Fibroblast of lung (primary cell): ENCODE data around the gene GRIN2A. TPM values are rescaled to one million over a fixed set of nuclear protein-coding genes. Genes with fewer than 3 reads are reported as not detected.

Source experiments
- DNase-seq, 2 donors: peaks; one replicate each; pipeline versions ENCODE4 v3.0.0 to v3.0.0-alpha.2; 2010; ENCODE audit warnings: low read depth in 2 of 2
- H2AFZ ChIP-seq: 2 replicates; pipeline ENCODE4 v1.5.1; 2012; ENCODE audit warnings: low read length, control low read depth, inconsistent platforms
- H3K27ac ChIP-seq: 2 replicates; pipeline ENCODE4 v1.5.1; 2011; ENCODE audit warnings: low read length, control low read depth; ENCODE audit not compliant: insufficient read depth
- H3K27me3 ChIP-seq: 2 replicates; pipeline ENCODE4 v1.5.1; 2011; ENCODE audit warnings: mild to moderate bottlenecking, low read length; ENCODE audit not compliant: control insufficient read depth, insufficient read depth
- H3K36me3 ChIP-seq: 2 replicates; pipeline ENCODE4 v1.5.1; 2011; ENCODE audit warnings: low read length; ENCODE audit not compliant: control insufficient read depth, insufficient read depth
- H3K4me1 ChIP-seq: 2 replicates; pipeline ENCODE4 v1.5.1; 2011; ENCODE audit warnings: low read length; ENCODE audit not compliant: control insufficient read depth, insufficient read depth; ENCODE audit errors: extremely low read depth
- H3K4me2 ChIP-seq: 2 replicates; pipeline ENCODE4 v1.5.1; 2011; ENCODE audit warnings: low read length, control low read depth; ENCODE audit not compliant: insufficient read depth; ENCODE audit errors: extremely low read depth
- H3K4me3 ChIP-seq, 4 experiments: fragments of 200-600 bp in 1 of 4; sonication (generic) in 1 of 4; replicated peaks in 1 of 4; 2 replicates each; pipeline ENCODE4 v1.5.1; 2011 to 2016; ENCODE audit warnings: low read length in 4 of 4, low read depth in 3 of 4, mild to moderate bottlenecking in 3 of 4, control low read depth in 2 of 4, inconsistent platforms in 1 of 4, mixed read lengths in 1 of 4; ENCODE audit not compliant: insufficient read depth in 1 of 4; ENCODE audit errors: control extremely low read depth in 1 of 4
- H3K79me2 ChIP-seq: 2 replicates; pipeline ENCODE4 v1.5.1; 2012; ENCODE audit warnings: mild to moderate bottlenecking, low read length, inconsistent platforms; ENCODE audit not compliant: control insufficient read depth, insufficient read depth
- H3K9ac ChIP-seq: 2 replicates; pipeline ENCODE4 v1.5.1; 2011; ENCODE audit warnings: mild to moderate bottlenecking, low read length, control low read depth; ENCODE audit not compliant: insufficient read depth
- H3K9me3 ChIP-seq: 2 replicates; pipeline ENCODE4 v1.5.1; 2012; ENCODE audit warnings: low read depth, low read length; ENCODE audit not compliant: control insufficient read depth, insufficient read depth
- H4K20me1 ChIP-seq: 2 replicates; pipeline ENCODE4 v1.5.1; 2011; ENCODE audit warnings: low read length; ENCODE audit not compliant: control insufficient read depth, insufficient read depth; ENCODE audit errors: extremely low read depth
- EZH2 ChIP-seq: IDR thresholded peaks from 2 replicates; pipeline ENCODE4 v1.5.1; 2012; ENCODE audit warnings: low read length, control low read depth, mild to moderate bottlenecking; ENCODE audit errors: missing control alignments
- polyA plus RNA-seq, 2 donors: library from polyadenylated mRNA; depleted of rRNA in 1 of 2; stranded (reverse) in 1 of 2; unstranded in 1 of 2; fragments of >200 nt; gene quantifications; 2 replicates each; pipeline ENCODE4 v1.2.1, GENCODE V29; 2011 to 2012; ENCODE audit warnings: missing spikeins in 1 of 2
- total RNA-seq: library from RNA; depleted of rRNA; stranded (reverse); fragments of >200 nt; gene quantifications from 2 replicates; pipeline ENCODE4 v1.2.1, GENCODE V29; 2014
- TF ChIP-seq, protein P1 (sequence below), 2 donors: IDR thresholded peaks in 1 of 2; conservative IDR thresholded peaks in 1 of 2; 1 replicate in 1 of 2; 2 replicates in 1 of 2; pipeline ENCODE4 v1.5.1; 2011 to 2012; ENCODE audit warnings: low read length in 2 of 2, control low read depth in 1 of 2, inconsistent platforms in 1 of 2, low read depth in 1 of 2, mild to moderate bottlenecking in 1 of 2

GRIN2A gene
- total and polyA plus RNA-seq, 2 donors (not counting 1 experiment from before 2014, with no cell fraction given), result 0.15 to 0.33 TPM

- peak in 1 of 2 donors; percentile 58 for DNase-seq
- Histone ChIP-seq H3K4me3 (no peak overlapping the region), H3K4me1 (no peaks in the 10 kb centered on the region), H3K79me2 (no peaks in the 10 kb centered on the region), H3K9me3 (no peaks in the 10 kb centered on the region), H2AFZ (no peak overlapping the region), H4K20me1 (no peaks in the 10 kb centered on the region), H3K4me2 (no peak overlapping the region), H3K27me3 (no peaks in the 10 kb centered on the region), H3K36me3 (no peaks in the 10 kb centered on the region), H3K27ac (no peak overlapping the region), H3K9ac (no peak overlapping the region)
- TF ChIP-seq, protein P1, sequence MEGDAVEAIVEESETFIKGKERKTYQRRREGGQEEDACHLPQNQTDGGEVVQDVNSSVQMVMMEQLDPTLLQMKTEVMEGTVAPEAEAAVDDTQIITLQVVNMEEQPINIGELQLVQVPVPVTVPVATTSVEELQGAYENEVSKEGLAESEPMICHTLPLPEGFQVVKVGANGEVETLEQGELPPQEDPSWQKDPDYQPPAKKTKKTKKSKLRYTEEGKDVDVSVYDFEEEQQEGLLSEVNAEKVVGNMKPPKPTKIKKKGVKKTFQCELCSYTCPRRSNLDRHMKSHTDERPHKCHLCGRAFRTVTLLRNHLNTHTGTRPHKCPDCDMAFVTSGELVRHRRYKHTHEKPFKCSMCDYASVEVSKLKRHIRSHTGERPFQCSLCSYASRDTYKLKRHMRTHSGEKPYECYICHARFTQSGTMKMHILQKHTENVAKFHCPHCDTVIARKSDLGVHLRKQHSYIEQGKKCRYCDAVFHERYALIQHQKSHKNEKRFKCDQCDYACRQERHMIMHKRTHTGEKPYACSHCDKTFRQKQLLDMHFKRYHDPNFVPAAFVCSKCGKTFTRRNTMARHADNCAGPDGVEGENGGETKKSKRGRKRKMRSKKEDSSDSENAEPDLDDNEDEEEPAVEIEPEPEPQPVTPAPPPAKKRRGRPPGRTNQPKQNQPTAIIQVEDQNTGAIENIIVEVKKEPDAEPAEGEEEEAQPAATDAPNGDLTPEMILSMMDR (conservative IDR thresholded peaks at IDR 0.05 in 1 of 2, IDR thresholded peaks at IDR 0.05 in 1 of 2; ENCODE audit: low read depth in 1 of 2, low read length in 2 of 2), result no peak
- TF ChIP-seq EZH2, result no peak
Observed at GRCh38 chr16:9823510-9823909, 358.7 kb downstream of the GRIN2A start.

DNA sequence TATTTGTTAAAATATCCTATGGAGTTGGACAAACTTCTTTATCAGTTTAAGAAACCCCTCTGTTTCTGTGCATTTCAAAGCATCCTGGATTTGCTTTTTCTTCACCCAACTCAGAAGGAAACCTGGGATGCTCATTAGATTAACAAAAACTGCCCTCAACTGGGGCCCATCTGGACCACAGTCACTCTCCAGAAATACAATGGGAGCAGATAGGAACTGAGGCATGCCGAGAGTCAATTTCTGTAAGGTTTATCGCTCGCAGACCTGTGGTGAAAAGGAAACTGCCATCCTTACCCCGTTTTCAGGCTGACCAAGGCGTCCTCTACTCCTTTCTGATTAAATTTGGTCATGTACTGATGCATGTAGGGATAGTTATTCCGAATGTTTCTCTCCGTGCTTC is 360.3 kb downstream of the GRIN2A start:
- Histone ChIP-seq H3K36me3 (no peaks in the 10 kb centered on the region), H3K4me3 (no peak overlapping the region), H3K27ac (no peak overlapping the region), H3K4me2 (no peak overlapping the region), H3K9ac (no peak overlapping the region), H3K79me2 (no peaks in the 10 kb centered on the region), H4K20me1 (no peaks in the 10 kb centered on the region), H3K4me1 (no peaks in the 10 kb centered on the region), H3K27me3 (no peaks in the 10 kb centered on the region), H3K9me3 (no peaks in the 10 kb centered on the region), H2AFZ (no peak overlapping the region)
- TF ChIP-seq EZH2, result no peak
- TF ChIP-seq, protein P1 (conservative IDR thresholded peaks at IDR 0.05 in 1 of 2, IDR thresholded peaks at IDR 0.05 in 1 of 2; ENCODE audit: low read depth in 1 of 2, low read length in 2 of 2), result no peak
- DNase-seq, result no peak

- DNase-seq, result no peak
- Histone ChIP-seq H3K4me3 (no peak overlapping the region), H3K4me2 (no peak overlapping the region), H3K27ac (no peak overlapping the region), H2AFZ (no peak overlapping the region), H3K9ac (no peak overlapping the region), H3K4me1 (no peaks in the 10 kb centered on the region), H3K36me3 (no peaks in the 10 kb centered on the region), H4K20me1 (no peaks in the 10 kb centered on the region), H3K9me3 (no peaks in the 10 kb centered on the region), H3K27me3 (no peaks in the 10 kb centered on the region), H3K79me2 (no peaks in the 10 kb centered on the region)
- TF ChIP-seq EZH2, result no peak
- TF ChIP-seq, protein P1 (conservative IDR thresholded peaks at IDR 0.05 in 1 of 2, IDR thresholded peaks at IDR 0.05 in 1 of 2; ENCODE audit: low read depth in 1 of 2, low read length in 2 of 2), result no peak
Observed at GRCh38 chr16:9821331-9821730, 360.9 kb downstream of the GRIN2A start.
